ENCODE measurements around the gene ATP9A.
"Not testable (repeated sequence)": the region's sequence is repeated elsewhere in the genome, so short reads cannot be mapped to it uniquely, and the experiment has no call there.

Gene ATP9A

GRCh38 chr20:51723026-51723425, 45.2 kb downstream of the ATP9A start:
- DNase-seq (ENCODE audit: low read depth) = not testable (repeated sequence)

GRCh38 chr20:51722246-51722645, 45.9 kb downstream of the ATP9A start:
- not testable (repeated sequence) for DNase-seq (ENCODE audit: low read depth)

- DNase-seq (ENCODE audit: low read depth) = no peak
Measured at GRCh38 chr20:51720854-51721253, 47.3 kb downstream of the ATP9A start.

- DNase-seq (ENCODE audit: low read depth) = no peak
Measured at GRCh38 chr20:51720384-51720783, 47.8 kb downstream of the ATP9A start.

- DNase-seq (ENCODE audit: low read depth) = no peak
Measured at GRCh38 chr20:51715856-51716185, 52.4 kb downstream of the ATP9A start.

- no peak for DNase-seq (ENCODE audit: low read depth)
Measured at GRCh38 chr20:51715163-51715855, 52.9 kb downstream of the ATP9A start.

GRCh38 chr20:51713213-51713598, 55.0 kb downstream of the ATP9A start:
- no peak for DNase-seq (ENCODE audit: low read depth)

GRCh38 chr20:51712501-51713212, 55.5 kb downstream of the ATP9A start:
- no peak for DNase-seq (ENCODE audit: low read depth)

GRCh38 chr20:51711426-51711825, 56.8 kb downstream of the ATP9A start:
- DNase-seq (ENCODE audit: low read depth) = no peak

GRCh38 chr20:51710361-51710894, 57.8 kb downstream of the ATP9A start:
- no peak for DNase-seq (ENCODE audit: low read depth)

- DNase-seq (ENCODE audit: low read depth) = no peak
Measured at GRCh38 chr20:51705400-51705799, 62.8 kb downstream of the ATP9A start.

- no peak for DNase-seq (ENCODE audit: low read depth)
Measured at GRCh38 chr20:51703400-51704287, 64.5 kb downstream of the ATP9A start.

GRCh38 chr20:51702556-51702955, 65.6 kb downstream of the ATP9A start:
- no peak for DNase-seq (ENCODE audit: low read depth)

- no peak for DNase-seq (ENCODE audit: low read depth)
Measured at GRCh38 chr20:51700809-51701285, 67.3 kb downstream of the ATP9A start.

- DNase-seq (ENCODE audit: low read depth) = no peak
Measured at GRCh38 chr20:51698252-51698651, 69.9 kb downstream of the ATP9A start.

GRCh38 chr20:51697096-51697826, 70.9 kb downstream of the ATP9A start:
- no peak for DNase-seq (ENCODE audit: low read depth)

- no peak for DNase-seq (ENCODE audit: low read depth)
Measured at GRCh38 chr20:51696304-51697071, 71.7 kb downstream of the ATP9A start.

GRCh38 chr20:51695574-51696303, 72.5 kb downstream of the ATP9A start:
- no peak for DNase-seq (ENCODE audit: low read depth)

- DNase-seq (ENCODE audit: low read depth) = no peak
Measured at GRCh38 chr20:51692806-51693400, 75.3 kb downstream of the ATP9A start.

GRCh38 chr20:51691703-51692102, 76.5 kb downstream of the ATP9A start:
- DNase-seq (ENCODE audit: low read depth) = no peak
